ENCODE measurements around the gene EFNB2.

GRCh38 chr13:106561551-106562170 is 26.2 kb upstream of the EFNB2 start:
- TF ChIP-seq CTCF (IDR thresholded peaks at IDR 0.05; ENCODE audit: low read depth, low read length, missing input control) (no peak), MAX (IDR thresholded peaks at IDR 0.05) (no peak), REST (IDR thresholded peaks at IDR 0.05) (no peak), TAF1 (conservative IDR thresholded peaks at IDR 0.05) (no peak), SP1 (IDR thresholded peaks at IDR 0.05) (no peak), JUND (IDR thresholded peaks at IDR 0.05) (no peak), GABPA (IDR thresholded peaks at IDR 0.05 in 1 of 2, conservative IDR thresholded peaks at IDR 0.05 in 1 of 2) (no peak)

Data from liver (tissue), 3 donors.